Umbilical cord (tissue), 2 donors: ENCODE data around the gene TMEM86B. TPM values are rescaled to one million over a fixed set of nuclear protein-coding genes. Genes with fewer than 3 reads are reported as not detected.
"Not testable (repeated sequence)": the region's sequence is repeated elsewhere in the genome, so short reads cannot be mapped to it uniquely, and the experiment has no call there.

Source experiments
- DNase-seq: peaks from one replicate; pipeline ENCODE4 v3.0.0-alpha.2; 2015; ENCODE audit warnings: low spot score
- total RNA-seq: library from RNA; depleted of rRNA; stranded (reverse); fragments of >200 nt; gene quantifications from one replicate; pipeline ENCODE4 v1.2.3, GENCODE V29; 2014; ENCODE audit warnings: low replicate concordance; ENCODE audit not compliant: insufficient read depth

The TMEM86B gene
- total RNA-seq, 1 donor from 2014 or later = 4.1 TPM

DNA sequence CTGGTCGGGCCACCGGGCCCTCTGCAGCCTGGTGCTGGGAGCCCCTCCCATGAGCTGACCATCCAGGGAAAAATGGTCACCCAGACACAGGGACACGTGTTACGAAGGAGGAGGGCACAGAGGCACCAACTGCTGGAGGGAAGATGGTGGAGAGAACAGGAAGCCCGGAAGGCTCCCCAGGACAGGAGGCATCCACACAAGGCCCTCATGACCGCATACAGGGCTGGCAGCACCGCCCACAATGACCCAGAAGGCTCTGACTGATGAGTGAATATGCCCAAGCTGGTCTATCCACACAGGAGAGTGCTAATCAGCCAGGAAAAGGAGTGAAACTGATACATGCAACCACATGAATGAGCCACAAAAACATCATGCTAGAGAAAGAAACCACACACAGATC is 14.0 kb upstream of the TMEM86B start:
- no peak for DNase-seq

DNA sequence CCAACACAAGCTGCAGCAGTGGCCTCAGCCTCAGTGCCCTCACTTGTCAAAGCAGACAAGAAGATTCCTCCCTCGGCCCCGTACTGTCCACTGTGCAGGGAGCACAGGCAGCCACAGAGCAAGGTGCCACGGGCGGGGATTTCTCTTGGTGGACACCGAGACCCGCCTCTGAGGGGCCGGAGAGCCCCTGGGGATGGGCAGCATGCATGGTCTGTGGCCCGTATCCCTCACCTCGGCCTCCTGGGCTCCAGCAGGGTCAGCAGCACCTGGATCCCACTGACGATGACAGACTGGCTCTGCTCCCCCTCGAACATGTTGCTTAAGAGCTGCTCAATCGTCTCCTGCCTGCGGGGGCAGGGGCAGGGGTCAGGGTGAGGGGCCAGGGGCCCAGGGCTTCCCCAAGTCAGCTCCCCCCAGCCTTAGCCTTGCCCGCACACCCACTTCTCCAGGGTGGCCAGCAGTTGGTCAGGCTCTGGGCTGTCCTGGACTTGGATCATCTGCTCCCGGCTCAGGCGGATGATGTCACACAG is 13.4 kb upstream of the TMEM86B start:
- no peak for DNase-seq

DNA sequence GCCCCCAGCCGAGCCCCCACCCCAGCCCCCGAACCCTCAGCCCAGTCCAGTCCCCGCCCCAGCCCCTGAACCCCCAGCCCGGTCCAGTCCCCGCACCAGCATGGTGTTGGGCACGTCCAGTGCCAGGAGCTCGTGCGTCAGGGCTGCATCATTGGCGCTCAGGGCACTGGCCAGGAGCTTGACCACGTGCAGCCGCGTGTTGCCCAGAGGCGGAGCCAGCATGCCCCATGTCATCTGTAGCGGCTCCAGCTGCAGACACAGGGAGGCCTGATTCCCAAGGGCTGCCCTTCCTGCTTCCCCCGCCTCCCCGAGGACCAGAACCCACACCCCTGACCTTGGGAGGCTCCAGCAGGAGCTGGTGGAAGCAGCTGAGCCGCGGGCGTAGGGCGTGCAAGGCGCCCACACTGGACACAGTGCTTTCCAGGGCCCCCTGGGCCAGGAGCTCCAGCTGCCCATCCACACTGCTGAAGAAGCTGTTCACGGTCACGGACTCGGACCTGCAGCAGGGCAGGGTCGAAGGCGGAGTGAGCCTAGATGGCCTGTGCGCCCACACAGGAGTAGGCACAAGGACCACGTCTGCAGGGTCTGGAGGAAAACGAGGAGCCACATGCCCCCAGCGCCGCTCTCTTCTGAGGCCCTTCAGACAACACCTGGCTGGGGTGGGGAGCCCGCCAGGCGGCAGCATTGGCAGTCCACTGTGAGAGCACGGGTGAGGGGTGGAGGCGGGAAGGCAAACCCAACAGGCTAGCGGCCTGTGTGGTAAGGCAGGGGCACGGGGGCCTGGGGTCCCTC is 12.8 kb upstream of the TMEM86B start:
- DNase-seq = no peak

GRCh38 chr19:55240713-55241020 is 12.1 kb upstream of the TMEM86B start:
- no peak for DNase-seq

GRCh38 chr19:55239004-55239403 is 10.4 kb upstream of the TMEM86B start:
- DNase-seq = no peak

- no peak for DNase-seq
Measured at GRCh38 chr19:55238030-55238429, 9.5 kb upstream of the TMEM86B start.

- DNase-seq = no peak
Measured at GRCh38 chr19:55232986-55233385, 4.4 kb upstream of the TMEM86B start.

DNA sequence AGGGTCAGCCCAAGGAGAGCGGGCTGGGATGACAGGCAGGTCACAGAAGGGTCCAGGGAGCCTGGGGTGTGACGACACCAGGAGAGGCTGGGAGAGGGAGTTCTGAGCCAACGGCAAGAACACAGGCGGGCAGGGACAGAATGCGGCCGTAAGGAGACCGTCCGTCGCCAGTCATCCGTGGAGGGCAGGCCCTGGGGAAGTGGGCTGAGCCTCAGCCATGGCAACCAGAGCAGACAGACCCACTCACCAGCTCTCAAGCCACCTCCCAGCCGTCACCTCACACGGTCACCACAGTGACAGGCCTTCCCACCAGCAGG is 3.7 kb upstream of the TMEM86B start:
- no peak for DNase-seq

DNA sequence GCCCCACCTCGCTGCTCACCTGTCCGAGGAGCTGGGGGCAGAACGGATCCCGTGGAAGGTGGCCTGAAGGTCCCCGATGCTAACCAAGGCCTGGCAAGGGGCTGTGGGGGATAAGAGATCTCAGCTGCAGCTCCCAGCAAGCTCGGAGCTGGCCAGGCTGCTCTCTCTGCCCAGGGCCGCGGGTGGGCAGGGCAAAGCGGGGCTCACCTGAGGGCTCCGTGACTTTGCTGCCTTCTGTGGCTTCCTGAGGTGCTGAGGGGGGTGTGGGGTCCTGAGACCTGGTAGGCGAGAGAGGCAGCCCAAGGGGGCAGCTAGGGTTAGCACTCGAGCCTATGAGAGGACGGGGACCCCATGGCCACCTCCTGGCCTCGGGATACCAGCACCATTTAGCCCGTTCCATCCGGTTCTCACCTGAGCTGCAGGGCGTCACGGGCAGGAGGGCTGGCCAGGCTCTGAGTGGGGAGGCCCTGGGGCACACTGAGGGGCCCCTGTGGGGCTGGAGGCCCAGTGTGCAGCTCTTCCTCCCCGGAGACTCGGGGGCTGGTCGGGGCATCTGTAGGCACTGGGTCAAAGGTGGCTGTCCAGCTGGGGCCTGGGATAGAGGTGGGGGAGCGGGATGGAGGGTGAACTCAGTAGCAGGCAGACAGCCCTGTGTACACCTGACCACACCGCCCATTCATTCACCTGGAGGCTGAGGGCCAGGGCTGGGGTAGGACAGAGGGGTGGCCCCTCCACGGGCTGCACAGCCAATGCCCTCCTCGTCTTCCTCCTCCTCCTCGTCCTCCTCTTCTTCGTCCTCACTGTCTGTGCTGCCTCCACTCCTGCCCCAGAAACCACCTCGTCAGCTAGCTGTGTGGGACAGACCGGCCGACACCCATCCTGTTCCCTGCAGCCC is 3.1 kb upstream of the TMEM86B start:
- DNase-seq = no peak

GRCh38 chr19:55230780-55231179 is 2.2 kb upstream of the TMEM86B start:
- no peak for DNase-seq

DNA sequence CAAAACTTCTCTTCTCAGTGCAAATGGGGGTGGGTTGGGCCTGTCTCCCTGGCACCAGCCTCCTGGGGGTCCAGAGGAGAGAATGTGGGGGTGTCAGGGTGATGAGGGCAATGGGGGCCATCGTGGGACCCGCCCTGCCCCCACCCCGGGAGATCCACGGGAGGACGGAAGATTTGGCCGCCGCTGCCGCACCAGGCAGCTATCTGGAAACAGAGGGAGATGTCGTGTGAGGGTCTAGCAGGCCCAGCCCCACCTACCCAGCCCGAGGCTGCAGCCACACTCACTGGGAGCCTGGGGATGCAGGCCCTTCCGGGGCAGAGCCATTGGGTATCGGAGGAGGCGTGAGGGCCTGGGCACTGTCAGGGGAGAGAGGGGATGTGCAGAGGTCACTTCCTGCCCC is 1.8 kb upstream of the TMEM86B start:
- no peak for DNase-seq

DNA sequence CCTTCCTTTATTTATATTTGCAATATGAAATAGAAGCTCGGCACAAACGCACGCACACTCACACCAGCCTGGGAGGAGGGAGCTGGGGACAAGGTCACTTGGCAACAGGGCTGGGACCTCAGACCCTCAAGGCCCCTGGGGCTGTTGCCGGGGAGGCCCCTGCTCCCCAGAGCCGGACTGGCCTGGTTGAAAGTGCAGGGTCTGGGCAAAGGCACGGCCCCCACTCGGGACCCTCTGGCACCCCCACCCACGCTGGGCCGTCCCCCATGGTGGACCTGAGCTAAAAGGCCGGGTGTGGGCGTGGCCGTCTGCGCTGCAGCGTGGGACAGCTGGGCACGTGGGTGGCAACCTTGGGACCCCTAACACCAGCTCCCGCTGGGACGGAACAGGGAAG is 1.2 kb upstream of the TMEM86B start:
- DNase-seq = no peak

- DNase-seq = no peak
Measured at GRCh38 chr19:55229145-55229788, 704 bp upstream of the TMEM86B start.

DNA sequence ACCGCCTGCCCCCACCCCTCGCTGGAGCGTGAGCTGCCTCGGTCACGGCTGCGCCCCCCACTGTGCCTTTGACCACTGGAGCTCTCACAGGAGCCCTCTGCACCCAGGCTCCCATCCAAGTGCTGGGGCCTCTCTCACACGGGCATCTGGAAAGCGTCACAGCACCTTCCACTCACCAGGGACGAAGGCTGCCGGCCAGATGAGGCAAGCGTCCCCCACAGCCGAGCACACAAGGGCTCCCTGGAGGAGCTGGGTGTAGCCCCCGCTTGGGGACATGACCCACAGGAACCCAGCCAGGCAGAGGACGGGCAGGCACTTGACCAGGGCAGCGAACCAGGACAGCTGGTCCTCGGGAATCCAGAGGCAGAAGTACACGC is 560 bp downstream of the TMEM86B start:
- peak; percentile 51 for DNase-seq

DNA sequence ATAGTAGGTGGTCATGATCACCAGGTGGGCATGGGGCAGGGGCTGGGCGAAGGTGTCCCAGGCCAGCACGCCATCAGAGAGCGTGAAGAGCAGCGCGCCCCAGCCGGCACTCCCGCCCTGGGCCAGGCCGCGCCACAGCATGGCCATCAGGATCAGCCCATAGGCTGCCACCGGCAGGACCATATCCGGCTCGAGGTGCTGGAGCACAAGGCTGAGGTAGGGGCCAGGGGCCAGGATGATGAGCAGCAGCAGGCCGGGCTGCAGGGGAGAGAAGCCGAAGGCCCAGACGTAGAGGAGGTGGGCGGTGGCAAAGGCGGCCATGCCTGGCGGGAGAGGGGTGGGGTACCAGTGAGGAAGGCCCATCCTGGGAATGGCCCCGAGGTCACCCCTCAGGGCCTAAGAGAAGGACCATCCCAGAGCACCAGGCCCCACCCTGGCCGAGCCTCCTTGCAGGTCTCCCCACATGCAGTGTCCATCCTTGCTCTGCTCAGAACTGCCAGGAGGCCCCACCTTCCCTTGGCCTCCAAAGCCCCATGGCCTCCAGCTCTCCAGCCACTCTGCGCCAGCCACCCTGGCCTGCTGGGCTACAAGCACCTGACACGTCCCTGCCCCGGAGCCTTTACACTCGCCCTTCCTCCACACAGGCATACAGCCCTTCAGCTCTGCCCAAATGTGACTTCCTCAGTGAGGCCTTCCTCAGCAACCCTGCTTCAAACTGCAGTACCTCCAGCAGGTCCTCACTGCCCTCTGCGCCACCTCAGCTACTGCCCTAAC is 1.1 kb downstream of the TMEM86B start:
- no peak for DNase-seq

DNA sequence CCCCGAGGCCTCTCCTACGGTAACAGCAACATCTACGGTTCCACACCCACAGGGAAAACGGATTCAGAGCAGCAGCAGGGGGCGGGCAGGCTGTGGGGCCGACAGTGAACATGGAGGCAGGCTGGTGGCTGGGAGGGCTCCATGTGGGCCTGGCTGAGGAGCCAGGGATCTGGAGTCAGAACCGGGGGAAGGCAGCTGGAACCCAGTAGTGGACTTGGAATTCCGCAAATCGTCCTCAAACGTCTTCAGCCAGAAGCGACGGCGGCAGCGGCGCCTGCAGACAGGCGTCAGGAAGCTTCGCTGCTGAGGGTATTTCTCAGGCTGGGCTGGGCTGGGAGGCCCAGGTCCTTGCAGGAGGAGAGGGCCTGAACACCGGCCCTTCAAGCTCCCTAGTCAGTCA is 1.8 kb downstream of the TMEM86B start:
- DNase-seq = no peak

DNA sequence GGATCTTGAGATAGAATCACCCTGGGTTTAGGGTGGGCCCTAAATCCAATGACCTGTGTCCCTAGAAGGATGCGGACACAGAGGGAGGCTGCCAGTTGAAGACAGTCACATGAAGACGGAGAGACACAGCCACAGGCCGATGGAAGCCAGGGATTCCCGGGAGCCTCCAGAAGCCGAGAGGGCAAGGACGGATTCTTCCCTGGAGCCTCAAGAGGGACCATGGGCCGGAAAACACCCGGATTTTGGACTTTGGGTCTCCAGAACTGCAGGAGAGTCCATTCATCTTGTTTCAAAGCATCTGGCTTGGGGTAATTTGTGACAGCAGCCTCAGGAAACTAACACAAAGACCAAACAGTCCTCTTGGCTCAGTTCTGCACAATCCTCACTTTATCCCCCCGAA is 2.3 kb downstream of the TMEM86B start:
- DNase-seq = no peak

DNA sequence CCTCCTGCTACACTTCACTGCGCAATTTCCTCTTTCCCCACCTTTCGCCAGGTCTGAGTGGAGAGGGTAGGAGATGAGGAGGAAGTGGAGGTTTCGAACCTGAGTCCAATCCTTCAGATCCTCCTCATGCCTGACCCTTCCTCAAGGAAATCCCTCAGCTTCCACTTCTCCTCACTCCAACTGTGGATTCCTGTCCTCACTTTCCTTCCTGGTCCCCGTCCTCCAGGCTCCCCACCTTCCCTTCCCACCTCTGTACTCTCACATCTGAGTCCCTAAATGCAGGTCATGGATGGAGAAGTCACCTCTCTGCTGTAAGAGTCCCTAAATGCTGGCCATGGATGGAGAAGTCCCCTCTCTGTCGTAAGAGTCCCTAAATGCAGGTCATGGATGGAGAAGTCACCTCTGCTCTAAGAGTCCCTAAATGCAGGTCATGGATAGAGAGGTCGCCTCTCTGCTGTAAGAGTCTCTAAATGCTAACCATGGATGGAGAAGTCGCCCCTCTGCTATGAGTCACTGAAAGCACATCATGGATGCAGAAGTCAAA is 3.1 kb downstream of the TMEM86B start:
- DNase-seq = no peak

- DNase-seq = not testable (repeated sequence)
Measured at GRCh38 chr19:55224679-55225414, 3.7 kb downstream of the TMEM86B start.

- DNase-seq = no peak
Measured at GRCh38 chr19:55224038-55224665, 4.4 kb downstream of the TMEM86B start.
